Activated T-helper 1 cell treated with anti-CD3 and anti-CD28 coated beads, Interleukin-12 subunit alpha, Interleukin-12 subunit beta, Interleukin-2, Interleukin-4 antibody, amounts not matched to agents 30 ng/mL and 10 ng/mL and 1 ng/mL, durations not matched to agents 14 hours and 24 hours and 36 hours (primary cell): ENCODE results near the gene TSPAN9. TPM values are rescaled to one million over a fixed set of nuclear protein-coding genes. Genes with fewer than 3 reads are reported as not detected.

ENCODE experiments used
- DNase-seq: peaks from one replicate; pipeline ENCODE4 v3.0.0; 2021; ENCODE audit warnings: low spot score
- H3K27ac Mint-ChIP-seq: one replicate; pipeline ENCODE4 v1.8.0; 2021; ENCODE audit warnings: mild to moderate bottlenecking, mixed read lengths
- H3K27me3 Mint-ChIP-seq: one replicate; pipeline ENCODE4 v1.8.0; 2022; ENCODE audit warnings: mild to moderate bottlenecking, moderate library complexity, mixed read lengths; ENCODE audit not compliant: insufficient read depth
- H3K36me3 Mint-ChIP-seq: one replicate; pipeline ENCODE4 v1.8.0; 2021; ENCODE audit warnings: low read depth, mixed read lengths
- H3K4me1 Mint-ChIP-seq: one replicate; pipeline ENCODE4 v1.8.0; 2021; ENCODE audit warnings: low read depth, mixed read lengths
- H3K4me3 Mint-ChIP-seq: one replicate; pipeline ENCODE4 v1.8.0; 2021; ENCODE audit warnings: mild to moderate bottlenecking, moderate library complexity, mixed read lengths
- H3K9me3 Mint-ChIP-seq: one replicate; pipeline ENCODE4 v1.8.0; 2021; ENCODE audit warnings: mixed read lengths
- intact Hi-C: fragments of 100-400 bp; cut with micrococcal nuclease; formaldehyde crosslinking; loops from one replicate; pipeline ENCODE4 v1.15.1; 2024
- total RNA-seq: library from RNA; stranded (reverse); gene quantifications from 2 replicates; pipeline ENCODE4 v1.2.3, GENCODE V29; 2022

The TSPAN9 gene
- total RNA-seq, 1 donor from 2014 or later: 0.44 TPM

DNA sequence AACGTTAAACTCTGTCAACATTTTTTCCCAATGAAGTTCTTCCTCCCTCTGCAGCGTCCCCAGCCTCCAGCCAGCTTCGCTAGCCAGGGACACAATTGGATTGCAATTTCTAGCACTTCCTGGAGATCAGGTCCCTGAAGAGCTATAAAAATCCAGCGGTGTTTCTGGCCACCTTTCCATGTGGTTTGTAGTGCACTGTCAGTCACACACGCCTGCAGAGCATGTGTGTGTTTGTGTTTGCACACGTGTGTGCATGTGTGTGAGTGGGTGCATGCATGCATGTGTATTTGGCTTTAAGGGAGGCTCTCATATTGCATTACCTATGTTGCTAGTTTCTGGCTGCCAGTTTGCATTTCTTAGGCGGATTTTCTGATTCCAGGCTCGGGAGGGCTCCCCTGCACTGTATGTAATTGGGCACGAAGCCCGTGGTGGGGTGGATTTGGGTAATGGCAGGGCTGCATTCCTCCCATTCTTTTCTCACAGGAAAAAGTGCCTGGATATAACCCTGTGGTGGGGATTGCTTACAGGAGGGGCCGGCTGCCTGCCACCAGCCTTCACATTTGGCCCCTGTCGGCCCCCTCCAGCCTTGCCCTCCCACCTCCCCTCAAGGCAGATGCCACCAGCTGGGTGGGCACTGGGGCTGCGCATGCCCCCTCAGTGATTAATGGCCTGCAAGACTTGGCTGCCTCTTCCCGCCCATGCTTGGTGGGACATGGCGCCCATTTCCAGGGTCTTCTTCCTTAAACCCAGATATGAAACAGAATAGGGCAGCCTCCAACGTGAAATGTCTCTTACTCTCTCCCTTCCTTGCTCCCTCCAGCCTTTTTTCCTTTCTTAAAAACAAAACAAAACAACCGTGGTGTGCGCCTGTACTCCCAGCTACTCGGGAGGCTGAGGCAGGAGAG, 74.0 kb downstream of the TSPAN9 start:
- Mint-ChIP-seq H3K27ac (no peak overlapping the region), H3K4me1 (no peaks in the 10 kb centered on the region)

DNA sequence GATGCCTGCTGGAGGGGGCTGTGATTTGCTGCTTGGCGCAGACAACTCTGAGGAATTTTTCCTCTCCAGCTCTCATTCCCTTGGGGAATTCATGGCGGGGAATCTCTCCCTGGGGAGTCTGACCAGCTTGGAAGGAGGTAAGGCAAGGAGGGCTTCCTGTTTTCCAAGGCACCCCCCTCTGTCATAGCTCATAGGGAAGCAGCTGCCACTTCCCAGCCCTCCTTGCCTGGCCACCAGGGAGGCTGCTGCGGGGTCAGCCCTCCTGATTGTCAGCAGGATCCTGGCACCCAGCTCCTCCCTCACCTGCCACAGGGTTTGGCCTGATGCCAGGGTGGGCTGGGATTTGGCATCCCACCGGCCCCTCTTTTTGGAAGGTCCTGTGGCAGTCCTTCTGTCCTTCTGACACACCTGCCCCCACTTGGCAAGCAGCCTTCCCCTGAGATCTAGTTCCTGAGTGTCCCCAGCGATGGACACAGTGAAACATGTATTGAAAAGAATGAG, 74.9 kb downstream of the TSPAN9 start:
- H3K4me3 Mint-ChIP-seq: no peak overlapping the region
- H3K36me3 Mint-ChIP-seq: no peaks in the 10 kb centered on the region
- no peaks in the 10 kb centered on the region for H3K9me3 Mint-ChIP-seq
- H3K4me1 Mint-ChIP-seq: no peaks in the 10 kb centered on the region
- DNase-seq: no peak
- no peak overlapping the region for H3K27ac Mint-ChIP-seq
- H3K27me3 Mint-ChIP-seq: peaks cover 9% of the 10 kb centered on the region
- intact Hi-C loops: no loop called here

More for the DNA sequence above, 74.0 kb downstream of the TSPAN9 start:
- intact Hi-C loops: no loop called here
- Mint-ChIP-seq H3K36me3 (no peaks in the 10 kb centered on the region), H3K27me3 (peaks cover 9% of the 10 kb centered on the region), H3K9me3 (no peaks in the 10 kb centered on the region), H3K4me3 (no peak overlapping the region)
- no peak for DNase-seq

DNA sequence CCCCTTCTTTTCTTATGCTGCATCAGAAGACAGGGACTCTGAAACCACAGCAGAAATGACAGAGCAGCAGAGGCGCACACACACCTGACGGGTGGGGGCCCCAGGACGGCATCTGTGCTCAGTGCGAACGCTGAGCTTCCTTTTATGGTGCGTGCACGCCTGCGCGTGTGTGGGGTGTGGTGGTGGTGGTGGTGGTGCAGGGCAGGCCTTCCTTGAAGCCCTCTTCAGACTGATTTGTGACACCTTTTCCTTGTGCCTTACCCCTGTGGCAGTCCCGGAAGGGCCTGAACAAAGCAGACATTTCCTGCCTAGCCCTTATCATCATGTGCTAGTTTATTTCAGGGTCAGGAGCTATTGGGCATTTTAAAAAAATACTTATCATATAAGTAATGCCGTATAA, 75.7 kb downstream of the TSPAN9 start:
- Mint-ChIP-seq H3K9me3 (no peaks in the 10 kb centered on the region), H3K27me3 (peaks cover 6% of the 10 kb centered on the region), H3K4me1 (no peaks in the 10 kb centered on the region), H3K27ac (no peak overlapping the region), H3K36me3 (no peaks in the 10 kb centered on the region), H3K4me3 (no peak overlapping the region)
- no peak for DNase-seq
- intact Hi-C loops: no loop called here

DNA sequence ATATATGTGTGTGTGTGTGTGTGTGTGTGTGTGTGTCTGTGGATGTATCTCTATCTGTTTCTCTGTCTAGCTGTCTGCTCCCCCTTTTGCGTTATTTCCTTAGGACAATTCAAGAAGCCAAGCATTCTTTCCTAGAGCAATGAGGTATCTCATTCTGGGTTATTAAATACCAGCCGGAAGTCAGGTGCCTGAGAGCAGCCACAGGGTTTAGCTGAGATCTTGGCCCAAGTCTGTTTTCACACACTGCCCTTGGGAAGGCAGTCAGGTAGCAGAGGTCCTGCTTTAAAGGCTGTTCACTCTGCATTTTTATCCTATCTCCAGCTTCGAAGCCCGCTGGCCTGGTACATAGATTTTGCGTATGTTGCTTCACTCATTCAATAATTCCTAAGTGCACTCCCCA, 76.8 kb downstream of the TSPAN9 start:
- Mint-ChIP-seq H3K36me3 (no peaks in the 10 kb centered on the region), H3K27ac (no peak overlapping the region), H3K9me3 (no peaks in the 10 kb centered on the region), H3K27me3 (peaks cover 6% of the 10 kb centered on the region), H3K4me1 (no peaks in the 10 kb centered on the region), H3K4me3 (no peak overlapping the region)
- DNase-seq: no peak
- intact Hi-C loops: no loop called here

DNA sequence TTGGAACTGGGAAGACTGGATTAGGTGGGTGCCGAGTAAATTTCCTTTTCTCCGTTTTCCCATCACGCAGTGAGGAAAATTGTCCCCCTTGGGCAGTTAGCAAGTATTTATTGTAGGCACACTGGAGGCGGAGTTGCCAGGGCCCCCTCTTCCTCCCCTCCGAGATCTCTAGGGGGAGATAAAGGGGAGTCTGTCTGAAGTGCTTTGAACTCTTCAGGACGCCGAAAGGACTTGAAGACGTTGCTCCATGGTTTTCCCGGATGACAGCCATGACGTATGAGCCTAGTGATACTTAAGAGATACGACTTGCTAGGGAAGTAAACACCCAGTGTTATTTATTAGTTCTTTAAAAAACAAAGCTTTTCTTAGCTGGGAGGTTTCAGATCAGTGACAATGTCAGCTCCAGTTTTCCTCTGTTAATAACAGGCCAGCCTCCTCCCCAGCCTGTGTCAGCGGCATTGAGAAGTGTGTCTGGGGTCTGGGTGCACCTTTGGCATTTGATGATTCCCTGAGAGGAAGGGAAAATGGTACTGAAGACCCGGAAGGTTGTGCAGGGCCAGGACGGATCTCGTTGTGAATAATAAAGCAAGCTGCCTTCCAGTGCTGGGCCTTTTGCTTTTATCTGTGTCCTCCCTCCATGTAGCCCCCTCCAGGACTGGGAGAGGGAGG, 78.7 kb downstream of the TSPAN9 start:
- no peak overlapping the region for H3K27ac Mint-ChIP-seq
- H3K4me1 Mint-ChIP-seq: no peaks in the 10 kb centered on the region
- peaks cover 4% of the 10 kb centered on the region for H3K27me3 Mint-ChIP-seq
- no peaks in the 10 kb centered on the region for H3K9me3 Mint-ChIP-seq
- DNase-seq: no peak
- no peaks in the 10 kb centered on the region for H3K36me3 Mint-ChIP-seq
- no peak overlapping the region for H3K4me3 Mint-ChIP-seq
- intact Hi-C loops: no loop called here

DNA sequence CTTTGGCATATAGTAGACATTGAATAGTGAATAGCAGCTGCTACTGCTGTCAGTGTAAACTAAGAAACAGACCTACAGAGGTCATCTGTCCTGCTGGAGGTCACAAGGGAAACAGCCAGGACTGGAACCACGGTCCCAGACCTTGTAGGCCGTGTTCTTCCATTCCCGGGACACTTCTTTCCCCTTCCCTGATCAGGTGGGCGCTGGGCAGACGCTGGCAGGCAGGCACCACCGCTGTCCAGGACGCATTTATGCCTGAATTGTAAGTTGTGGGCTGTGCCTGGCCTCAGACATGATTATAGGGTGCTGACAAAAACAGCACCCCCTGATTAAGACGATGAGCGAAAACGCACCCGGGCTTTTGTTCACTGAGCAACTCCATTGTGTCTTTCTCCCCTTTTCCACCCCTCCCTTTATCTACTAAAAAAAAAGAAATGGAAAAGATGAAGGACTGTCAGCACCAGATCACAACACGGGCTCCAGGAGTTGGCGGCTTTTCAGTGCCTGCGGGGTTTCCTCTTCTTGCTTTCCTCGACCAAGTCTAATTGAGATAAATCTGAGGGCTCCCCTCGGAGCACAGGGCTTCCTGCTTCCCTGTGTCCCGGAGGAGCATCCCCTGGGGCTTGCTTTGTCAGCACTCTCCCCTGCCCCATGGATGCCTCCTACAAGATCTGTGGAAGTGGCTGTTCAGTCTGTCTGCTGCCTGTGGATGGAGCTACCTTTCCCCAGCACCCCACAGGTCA, 80.6 kb downstream of the TSPAN9 start:
- no peak for DNase-seq
- intact Hi-C loops: no loop called here
- Mint-ChIP-seq H3K4me3 (no peak overlapping the region), H3K27me3 (peaks cover 2% of the 10 kb centered on the region), H3K9me3 (no peaks in the 10 kb centered on the region), H3K36me3 (no peaks in the 10 kb centered on the region), H3K4me1 (no peaks in the 10 kb centered on the region), H3K27ac (no peak overlapping the region)

DNA sequence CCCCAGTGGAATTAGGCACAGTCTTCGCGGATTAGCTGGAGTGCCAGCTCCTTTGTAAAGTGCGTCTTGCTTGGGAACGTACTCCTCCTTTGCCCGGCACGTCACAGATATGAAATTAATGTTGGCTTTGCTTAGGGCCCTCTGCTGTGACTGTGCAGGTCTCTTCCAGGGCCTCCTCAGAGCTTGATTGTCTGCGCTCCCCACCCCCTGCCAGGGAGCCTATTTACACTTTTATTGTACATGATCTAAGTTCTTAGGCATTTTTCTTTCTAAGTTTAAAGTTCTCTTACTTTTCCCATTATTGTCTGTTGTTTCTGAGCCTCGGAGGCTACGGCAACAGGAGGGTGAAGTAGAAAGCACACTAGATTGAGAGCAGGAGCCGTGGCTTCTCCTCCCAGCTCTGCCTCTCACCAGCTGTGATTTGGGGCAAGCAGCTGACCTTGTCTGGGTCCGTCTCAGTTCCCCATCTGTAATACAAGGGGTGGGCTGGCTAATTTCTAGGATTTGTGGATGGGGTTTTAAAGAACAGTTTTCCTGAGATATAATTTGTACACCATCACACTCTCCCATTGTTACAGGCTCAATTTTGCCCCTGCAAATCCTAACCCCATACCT, 81.8 kb downstream of the TSPAN9 start:
- intact Hi-C loops: no loop called here
- Mint-ChIP-seq H3K27ac (no peak overlapping the region), H3K9me3 (no peaks in the 10 kb centered on the region), H3K4me1 (no peaks in the 10 kb centered on the region), H3K36me3 (no peaks in the 10 kb centered on the region), H3K27me3 (peaks cover 7% of the 10 kb centered on the region), H3K4me3 (no peak overlapping the region)
- no peak for DNase-seq

DNA sequence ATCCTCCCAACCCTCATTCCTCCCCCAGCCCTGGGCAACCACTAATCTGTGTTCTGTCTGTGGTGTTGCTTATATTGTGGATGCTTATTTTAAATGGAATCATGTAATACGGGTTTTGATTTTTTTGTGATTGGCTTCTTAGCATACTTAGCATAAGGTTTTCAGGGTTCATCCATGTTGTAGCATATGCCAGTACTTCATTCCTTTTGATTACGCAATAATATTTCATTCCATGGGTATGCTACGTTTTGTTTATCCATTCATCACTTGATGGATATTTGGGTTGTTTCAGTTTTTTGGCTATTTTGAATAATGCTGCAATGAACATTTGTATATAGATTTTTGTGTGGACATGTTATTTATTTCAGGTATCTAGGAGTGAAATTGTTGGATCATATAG, 82.9 kb downstream of the TSPAN9 start:
- intact Hi-C loops: no loop called here
- no peaks in the 10 kb centered on the region for H3K36me3 Mint-ChIP-seq
- no peaks in the 10 kb centered on the region for H3K9me3 Mint-ChIP-seq
- no peak overlapping the region for H3K27ac Mint-ChIP-seq
- H3K4me1 Mint-ChIP-seq: no peaks in the 10 kb centered on the region
- no peak overlapping the region for H3K4me3 Mint-ChIP-seq
- H3K27me3 Mint-ChIP-seq: peaks cover 7% of the 10 kb centered on the region
- DNase-seq: no peak

DNA sequence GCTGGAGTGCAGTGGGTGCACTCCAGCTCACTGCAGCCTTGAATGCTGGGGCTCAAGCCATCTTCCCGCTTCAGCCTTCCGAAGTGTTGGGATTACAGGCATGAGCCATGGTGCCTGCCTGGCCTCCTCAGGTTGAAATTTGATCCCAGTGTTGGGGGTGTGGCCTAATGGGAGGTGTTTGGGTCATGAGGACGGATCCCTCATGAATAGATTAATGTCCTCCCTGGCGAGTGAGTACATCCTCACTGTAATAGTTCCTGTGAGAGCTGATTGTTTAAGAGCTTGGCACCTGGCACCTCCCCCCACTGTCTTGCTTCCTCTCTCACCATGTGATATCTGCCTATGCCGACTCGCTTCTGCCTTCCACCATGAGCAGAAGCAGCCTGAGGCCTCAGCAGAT, 84.7 kb downstream of the TSPAN9 start:
- DNase-seq: no peak
- H3K4me1 Mint-ChIP-seq: no peaks in the 10 kb centered on the region
- intact Hi-C loops: no loop called here
- H3K36me3 Mint-ChIP-seq: no peaks in the 10 kb centered on the region
- H3K9me3 Mint-ChIP-seq: no peaks in the 10 kb centered on the region
- H3K4me3 Mint-ChIP-seq: no peak overlapping the region
- H3K27me3 Mint-ChIP-seq: peaks cover 7% of the 10 kb centered on the region
- no peak overlapping the region for H3K27ac Mint-ChIP-seq

DNA sequence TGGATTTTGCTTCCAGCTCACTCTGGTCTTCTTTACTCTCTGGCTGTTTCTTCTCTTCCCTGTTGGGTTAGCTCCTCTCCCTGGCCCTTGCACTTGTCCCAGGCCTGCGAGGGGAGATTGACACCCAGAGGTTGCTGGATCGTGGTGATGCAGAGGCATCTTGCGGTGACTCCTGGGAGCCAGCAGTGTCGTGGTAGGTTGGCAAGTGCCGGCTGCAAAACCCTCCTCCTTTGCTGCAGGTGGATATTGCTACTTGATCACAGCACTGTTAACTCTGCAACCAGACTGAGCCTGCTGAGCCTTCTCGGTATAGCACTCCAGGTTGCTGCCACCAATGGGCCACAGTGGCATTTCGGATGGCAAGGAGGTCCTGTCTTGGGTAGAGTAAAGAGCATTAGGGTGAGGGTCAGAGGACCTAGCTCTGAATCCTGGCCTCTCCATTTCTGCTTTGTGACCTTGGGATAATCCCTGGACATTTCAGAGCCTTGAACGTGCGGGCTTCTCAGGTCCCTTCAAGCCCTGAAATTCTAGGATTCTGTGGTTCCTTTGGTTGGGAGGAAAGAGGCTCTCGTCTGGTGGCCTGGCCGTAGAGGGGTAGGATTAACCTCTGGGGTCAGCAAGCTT, 87.4 kb downstream of the TSPAN9 start:
- intact Hi-C loops: no loop called here
- Mint-ChIP-seq H3K36me3 (no peaks in the 10 kb centered on the region), H3K4me3 (no peak overlapping the region)

DNA sequence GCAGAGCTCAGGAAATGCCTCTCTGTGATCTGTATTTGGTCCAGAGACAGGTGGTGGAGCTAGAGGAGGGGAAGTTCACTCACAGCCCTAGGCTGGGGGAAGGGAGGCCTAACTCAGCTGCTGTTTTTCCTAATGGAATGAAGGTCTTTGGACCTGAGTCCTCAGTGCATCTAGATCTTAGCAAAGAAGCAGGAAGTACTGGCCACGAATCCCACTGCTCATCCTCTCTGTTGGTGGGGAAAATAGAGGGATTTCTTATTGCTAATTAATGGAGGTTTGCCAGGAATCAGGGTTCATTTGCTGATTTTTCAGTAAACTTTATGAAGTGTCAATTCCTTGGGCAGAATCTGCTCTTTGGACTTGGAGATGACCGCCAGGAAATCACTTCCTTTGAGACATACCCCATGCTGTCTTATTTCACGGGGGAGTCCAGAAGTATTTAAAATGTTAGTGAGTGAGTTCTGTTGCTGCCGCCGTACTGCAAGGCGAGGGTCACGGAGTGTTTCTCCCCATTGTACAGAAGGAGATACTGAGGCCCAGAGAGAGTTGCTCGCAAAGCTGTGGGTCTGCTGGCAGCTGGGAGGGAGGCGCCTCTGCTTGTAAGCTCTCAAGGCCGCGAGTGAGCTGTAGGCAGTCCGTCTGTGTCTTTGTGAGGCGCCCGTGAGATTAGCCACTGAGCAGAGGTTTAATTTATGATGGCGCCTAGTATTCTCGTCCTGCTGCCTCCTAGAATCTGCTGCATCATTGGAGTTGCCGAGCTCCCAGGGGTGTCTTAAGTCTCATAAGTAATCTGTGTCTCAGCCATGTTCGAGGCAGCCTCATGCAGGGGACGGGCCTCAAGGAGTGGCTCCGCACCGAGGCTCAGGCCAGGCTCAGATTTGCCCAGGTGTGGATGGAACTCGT, 88.2 kb downstream of the TSPAN9 start:
- Mint-ChIP-seq H3K4me1 (no peaks in the 10 kb centered on the region), H3K36me3 (no peaks in the 10 kb centered on the region), H3K4me3 (no peak overlapping the region), H3K27ac (no peak overlapping the region), H3K27me3 (peaks cover 7% of the 10 kb centered on the region), H3K9me3 (no peaks in the 10 kb centered on the region)
- no peak for DNase-seq
- intact Hi-C loops: no loop called here

More for the DNA sequence above, 87.4 kb downstream of the TSPAN9 start:
- H3K27ac Mint-ChIP-seq: no peak overlapping the region
- H3K4me1 Mint-ChIP-seq: no peaks in the 10 kb centered on the region
- H3K9me3 Mint-ChIP-seq: no peaks in the 10 kb centered on the region
- no peak for DNase-seq
- peaks cover 5% of the 10 kb centered on the region for H3K27me3 Mint-ChIP-seq
